Keratinocyte (primary cell): ENCODE results near the gene CD86.

Source experiments
- CTCF ChIP-seq, 3 experiments: IDR thresholded peaks in 1 of 3; conservative IDR thresholded peaks in 1 of 3; optimal IDR thresholded peaks in 1 of 3; 2 replicates in 2 of 3; 3 replicates in 1 of 3; pipeline versions ENCODE3 to v1.5.1; 2011; ENCODE audit warnings: low read length in 3 of 3, mild to moderate bottlenecking in 3 of 3, moderate library complexity in 2 of 3, control low read depth in 1 of 3, inconsistent platforms in 1 of 3; ENCODE audit not compliant: insufficient read depth in 2 of 3; ENCODE audit errors: extremely low read depth in 1 of 3
- EZH2 ChIP-seq: IDR thresholded peaks from one replicate; pipeline ENCODE4 v1.6.1; 2012; ENCODE audit warnings: inconsistent platforms, mild to moderate bottlenecking, low read length, moderate library complexity

GRCh38 chr3:122023335-122023910 is 31.7 kb upstream of the CD86 start:
- TF ChIP-seq CTCF (optimal IDR thresholded peaks at IDR 0.05 in 1 of 3, IDR thresholded peaks at IDR 0.05 in 1 of 3, conservative IDR thresholded peaks at IDR 0.05 in 1 of 3; ENCODE audit: extremely low read depth in 1 of 3, insufficient read depth in 2 of 3, low read length in 3 of 3) (no peak), EZH2 (no peak)
